Measurements from ENCODE around the gene EMP1.

The EMP1 gene

DNA sequence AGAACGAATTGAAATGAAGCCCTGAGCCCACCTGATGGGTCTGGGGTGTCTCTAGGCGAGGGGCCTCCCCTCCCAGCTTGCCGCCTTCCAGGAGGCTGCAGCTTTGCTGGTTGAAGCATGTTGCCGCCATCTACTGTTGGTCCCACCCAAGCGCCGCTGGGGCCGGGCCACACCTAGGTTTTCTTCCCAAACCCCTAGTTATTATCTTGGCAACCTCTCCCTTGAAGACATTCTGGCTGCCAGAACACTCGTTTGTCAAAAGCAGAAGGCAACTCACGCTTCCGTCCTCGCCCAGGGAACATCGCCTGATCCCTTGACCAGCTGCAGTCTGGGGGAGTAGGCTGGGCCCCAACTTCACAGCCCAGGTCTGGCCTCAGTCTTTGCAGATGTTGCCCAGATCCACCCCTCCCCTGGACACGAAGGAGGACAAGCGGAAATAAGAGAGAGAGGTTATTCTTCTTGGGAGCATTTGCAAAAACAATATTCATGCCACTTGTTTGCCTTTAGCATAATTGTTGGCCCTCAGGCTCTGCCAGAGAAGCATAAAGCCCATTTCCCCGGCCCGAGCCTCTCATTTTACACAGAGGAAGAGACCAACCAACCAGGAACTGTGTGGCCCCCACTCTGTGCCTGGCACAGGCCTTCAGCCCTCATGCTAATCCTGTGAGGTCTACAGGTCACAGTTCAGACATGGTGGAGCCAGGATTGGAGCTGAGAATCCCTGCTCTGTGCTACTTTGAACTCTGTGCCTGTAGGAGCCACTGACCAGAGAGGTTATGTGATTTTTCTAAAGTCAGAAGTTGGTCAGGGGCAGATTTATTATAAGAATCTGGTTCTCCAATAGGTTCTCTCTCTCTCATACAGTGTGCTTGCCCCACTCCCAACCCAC lies 6.8 kb downstream of the EMP1 start:
- Mint-ChIP-seq H3K27me3 (no peaks in the 10 kb centered on the region), H3K9me3 (no peaks in the 10 kb centered on the region), H3K27ac (no peak overlapping the region), H3K4me3 (no peak overlapping the region), H3K4me1 (peaks cover 15% of the 10 kb centered on the region), H3K36me3 (no peaks in the 10 kb centered on the region)

DNA sequence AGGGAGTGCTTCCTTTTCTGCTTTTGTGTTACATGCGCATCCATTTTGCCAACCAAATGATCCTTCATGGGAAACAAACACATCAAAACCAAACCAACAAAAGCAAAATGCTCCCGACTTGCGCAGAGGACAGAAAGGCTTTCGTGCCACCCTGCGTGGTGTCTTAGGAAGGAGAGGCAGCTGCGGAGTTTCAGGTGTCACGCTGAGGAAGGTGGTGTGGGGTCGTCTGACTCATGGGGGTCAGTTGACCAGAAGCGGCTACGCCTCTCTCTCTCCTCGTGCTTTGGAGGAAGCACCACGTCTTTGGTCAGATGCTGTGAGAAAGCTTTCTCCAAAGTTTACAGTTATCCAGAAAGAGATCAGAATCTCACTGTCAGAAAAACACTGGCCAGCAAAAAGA lies 7.9 kb downstream of the EMP1 start:
- no peak overlapping the region for H3K4me3 Mint-ChIP-seq
- H3K36me3 Mint-ChIP-seq = no peaks in the 10 kb centered on the region
- no peak overlapping the region for H3K27ac Mint-ChIP-seq
- no peaks in the 10 kb centered on the region for H3K27me3 Mint-ChIP-seq
- H3K9me3 Mint-ChIP-seq = no peaks in the 10 kb centered on the region
- peaks cover 15% of the 10 kb centered on the region for H3K4me1 Mint-ChIP-seq

DNA sequence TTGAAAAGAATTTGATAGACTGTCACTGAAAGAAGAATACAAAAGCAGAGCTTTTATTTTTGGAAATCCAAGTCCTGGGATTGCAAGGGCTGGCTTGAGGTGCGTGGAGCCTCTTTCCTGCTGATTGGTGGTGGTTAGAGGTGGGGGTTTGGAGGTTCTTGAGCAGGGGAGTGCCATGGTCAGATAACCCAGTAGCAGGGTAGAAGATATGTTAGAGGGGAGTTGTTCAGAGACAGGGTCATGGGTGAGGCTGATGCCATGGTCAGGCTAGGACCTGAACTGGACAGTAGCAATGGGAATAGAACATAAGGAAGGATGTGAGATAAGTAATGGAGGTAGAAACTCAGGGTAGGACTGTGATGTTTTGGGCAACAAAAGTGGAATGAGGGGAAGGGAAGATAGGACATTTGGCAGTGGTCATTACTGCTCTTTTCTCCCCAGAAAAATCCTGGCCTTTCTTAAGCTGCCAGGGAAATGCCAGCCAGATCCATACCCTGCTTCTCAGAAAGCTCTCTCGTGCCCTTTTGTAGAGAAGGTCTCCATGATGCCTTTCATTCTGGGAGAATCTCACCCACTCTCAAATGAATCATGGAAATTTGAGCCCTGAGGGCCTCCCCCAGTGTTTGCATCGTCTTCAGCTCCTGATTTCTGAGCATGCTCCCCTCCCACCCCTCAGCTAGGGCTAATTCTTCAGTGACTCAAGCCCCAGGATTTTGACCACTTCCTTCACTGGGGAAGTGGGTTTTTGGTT lies 9.5 kb downstream of the EMP1 start:
- Mint-ChIP-seq H3K4me3 (no peak overlapping the region), H3K27me3 (no peaks in the 10 kb centered on the region), H3K4me1 (peaks cover 15% of the 10 kb centered on the region), H3K36me3 (no peaks in the 10 kb centered on the region), H3K9me3 (no peaks in the 10 kb centered on the region), H3K27ac (peak overlapping the region; percentile 52)

DNA sequence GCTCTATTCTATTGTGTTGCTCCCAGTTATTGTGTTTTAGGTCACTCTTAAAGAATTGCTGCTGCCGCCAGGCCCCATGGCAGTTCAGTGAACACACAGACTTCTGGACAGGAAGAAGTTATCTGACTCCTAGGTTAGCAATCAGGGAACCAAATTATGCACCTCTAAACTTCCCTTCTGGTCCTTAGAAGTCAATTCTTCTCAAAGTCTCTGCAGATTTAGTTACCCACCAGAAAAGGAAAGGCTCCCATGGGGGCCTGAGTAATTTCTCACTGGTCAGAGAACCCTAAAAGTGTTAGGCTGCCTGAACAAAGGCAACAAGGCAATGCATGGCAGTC lies 10.0 kb downstream of the EMP1 start:
- H3K4me1 Mint-ChIP-seq = peaks cover 17% of the 10 kb centered on the region
- no peaks in the 10 kb centered on the region for H3K9me3 Mint-ChIP-seq
- no peaks in the 10 kb centered on the region for H3K36me3 Mint-ChIP-seq
- H3K4me3 Mint-ChIP-seq = no peak overlapping the region
- H3K27me3 Mint-ChIP-seq = no peaks in the 10 kb centered on the region
- H3K27ac Mint-ChIP-seq = peak overlapping the region; percentile 26

GRCh38 chr12:13208533-13209435 lies 12.3 kb downstream of the EMP1 start:
- Mint-ChIP-seq H3K4me1 (peaks cover 22% of the 10 kb centered on the region), H3K4me3 (no peak overlapping the region), H3K27ac (no peak overlapping the region), H3K27me3 (no peaks in the 10 kb centered on the region), H3K9me3 (no peaks in the 10 kb centered on the region), H3K36me3 (no peaks in the 10 kb centered on the region)

DNA sequence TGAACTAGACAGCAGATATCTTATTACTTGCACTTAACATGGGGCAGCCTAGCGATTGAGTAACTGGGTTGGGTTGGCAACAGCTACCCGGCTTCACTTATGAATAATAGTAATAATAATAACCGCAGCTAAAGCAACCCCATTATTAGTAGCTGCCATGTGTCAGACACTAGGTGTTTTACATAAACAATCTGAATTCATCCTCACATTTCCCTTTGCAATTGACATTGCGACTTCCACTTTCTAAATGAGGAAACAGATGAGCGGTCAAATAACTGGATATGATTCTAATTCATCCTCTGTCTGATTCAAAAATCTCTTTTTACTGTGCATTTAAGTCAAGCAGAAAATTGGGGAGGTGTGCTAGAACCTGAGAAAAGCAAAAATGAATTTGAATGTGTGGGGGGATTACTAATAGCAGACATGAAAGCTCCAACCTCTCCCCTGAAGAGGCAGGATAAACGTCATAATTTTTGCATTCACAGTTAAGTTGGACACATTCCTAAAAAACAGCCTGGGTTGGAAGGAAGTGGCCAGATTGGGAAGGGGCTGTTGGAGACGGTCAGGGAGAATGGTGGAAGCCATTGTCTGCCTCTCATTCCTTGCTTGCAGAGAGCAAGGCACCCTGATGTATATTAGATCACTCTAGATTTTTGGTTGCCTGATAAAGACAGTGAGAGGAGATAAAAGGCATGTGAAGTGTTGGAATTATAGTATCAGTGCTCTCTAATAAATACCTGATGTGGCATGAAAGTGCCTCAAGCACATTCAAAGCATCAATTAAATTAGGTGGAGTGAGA lies 13.1 kb downstream of the EMP1 start:
- Mint-ChIP-seq H3K27me3 (no peaks in the 10 kb centered on the region), H3K9me3 (no peaks in the 10 kb centered on the region), H3K4me1 (peaks cover 22% of the 10 kb centered on the region), H3K27ac (no peak overlapping the region), H3K36me3 (no peaks in the 10 kb centered on the region), H3K4me3 (no peak overlapping the region)

GRCh38 chr12:13210236-13211190 lies 14.0 kb downstream of the EMP1 start:
- no peaks in the 10 kb centered on the region for H3K27me3 Mint-ChIP-seq
- H3K4me1 Mint-ChIP-seq = peaks cover 21% of the 10 kb centered on the region
- no peak overlapping the region for H3K4me3 Mint-ChIP-seq
- no peaks in the 10 kb centered on the region for H3K36me3 Mint-ChIP-seq
- H3K27ac Mint-ChIP-seq = no peak overlapping the region
- no peaks in the 10 kb centered on the region for H3K9me3 Mint-ChIP-seq

DNA sequence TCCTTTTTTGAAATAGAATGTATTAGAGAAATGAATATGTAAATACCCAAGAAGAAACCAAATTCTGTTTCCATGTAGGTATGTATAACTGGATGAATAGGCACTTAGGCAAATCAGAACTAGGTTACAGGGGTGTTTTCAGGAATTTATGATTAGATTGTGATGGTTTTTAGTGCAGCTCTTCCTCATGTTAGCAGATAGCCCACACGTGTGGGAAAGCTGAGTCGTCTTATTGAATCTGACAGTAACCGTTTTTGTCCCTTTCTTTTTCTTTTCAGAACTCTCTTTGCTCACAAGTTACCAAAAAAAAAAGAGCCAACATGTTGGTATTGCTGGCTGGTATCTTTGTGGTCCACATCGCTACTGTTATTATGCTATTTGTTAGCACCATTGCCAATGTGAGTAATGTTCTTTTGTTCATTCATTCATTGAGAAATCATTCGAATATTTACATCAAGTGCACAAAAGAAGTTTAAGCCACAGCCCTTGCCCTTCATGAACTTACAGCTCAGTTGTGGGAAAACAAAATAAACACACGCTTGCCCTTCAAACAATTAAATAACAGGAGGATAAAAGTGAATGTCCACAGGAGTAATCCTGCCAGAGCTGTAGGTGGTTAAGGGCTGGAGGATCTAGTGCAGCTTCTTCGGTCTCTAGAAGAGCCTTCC lies 14.8 kb downstream of the EMP1 start:
- Mint-ChIP-seq H3K4me1 (peaks cover 14% of the 10 kb centered on the region), H3K27ac (peak overlapping the region; percentile 79), H3K4me3 (no peak overlapping the region), H3K27me3 (no peaks in the 10 kb centered on the region), H3K36me3 (peaks cover 2% of the 10 kb centered on the region), H3K9me3 (no peaks in the 10 kb centered on the region)

DNA sequence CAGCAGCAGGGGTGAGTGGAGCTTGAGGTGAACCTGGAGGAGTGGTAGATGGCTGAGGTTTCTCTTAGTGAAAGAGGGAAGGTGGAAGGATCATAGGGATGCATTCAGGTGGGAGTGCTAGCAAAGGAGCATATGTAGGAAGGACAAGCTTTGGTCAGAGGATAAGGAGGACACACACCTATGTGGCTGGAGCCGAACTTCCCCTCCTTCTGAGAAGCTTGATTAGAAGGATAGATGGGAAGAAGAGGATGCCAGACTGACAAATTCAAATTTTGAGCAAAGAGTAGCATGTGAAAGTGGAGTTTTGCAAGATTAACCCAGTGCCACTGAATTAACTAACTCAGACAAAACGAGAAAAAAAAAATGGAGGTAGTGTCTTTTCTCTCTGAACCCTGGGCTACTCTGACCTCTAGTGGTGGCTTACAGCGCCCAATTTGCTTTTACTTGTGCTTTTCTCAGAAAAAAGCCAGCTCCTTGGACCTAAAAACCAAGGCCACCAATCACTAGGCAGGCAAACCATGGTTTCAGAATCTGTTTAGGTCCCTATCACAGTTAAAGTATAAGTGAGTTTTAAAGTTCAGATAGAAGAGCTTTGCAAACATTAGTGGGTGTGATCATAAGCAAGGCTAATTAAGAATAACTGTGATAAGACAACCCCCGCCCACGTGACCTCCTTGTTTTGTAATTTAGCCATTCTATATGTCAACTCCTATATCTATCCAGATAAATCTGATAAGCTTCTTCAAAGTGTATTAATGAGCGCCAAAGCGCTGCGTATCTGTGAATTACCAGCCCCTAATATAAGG lies 15.5 kb downstream of the EMP1 start:
- H3K27ac Mint-ChIP-seq = peak overlapping the region; percentile 79
- peaks cover 2% of the 10 kb centered on the region for H3K36me3 Mint-ChIP-seq
- H3K27me3 Mint-ChIP-seq = no peaks in the 10 kb centered on the region
- peaks cover 7% of the 10 kb centered on the region for H3K4me1 Mint-ChIP-seq
- no peaks in the 10 kb centered on the region for H3K9me3 Mint-ChIP-seq
- no peak overlapping the region for H3K4me3 Mint-ChIP-seq

GRCh38 chr12:13215056-13215455 lies 18.5 kb downstream of the EMP1 start:
- H3K36me3 Mint-ChIP-seq = peaks cover 2% of the 10 kb centered on the region
- no peaks in the 10 kb centered on the region for H3K27me3 Mint-ChIP-seq
- no peak overlapping the region for H3K4me3 Mint-ChIP-seq
- no peaks in the 10 kb centered on the region for H3K9me3 Mint-ChIP-seq
- peaks cover 7% of the 10 kb centered on the region for H3K4me1 Mint-ChIP-seq
- H3K27ac Mint-ChIP-seq = no peak overlapping the region

DNA sequence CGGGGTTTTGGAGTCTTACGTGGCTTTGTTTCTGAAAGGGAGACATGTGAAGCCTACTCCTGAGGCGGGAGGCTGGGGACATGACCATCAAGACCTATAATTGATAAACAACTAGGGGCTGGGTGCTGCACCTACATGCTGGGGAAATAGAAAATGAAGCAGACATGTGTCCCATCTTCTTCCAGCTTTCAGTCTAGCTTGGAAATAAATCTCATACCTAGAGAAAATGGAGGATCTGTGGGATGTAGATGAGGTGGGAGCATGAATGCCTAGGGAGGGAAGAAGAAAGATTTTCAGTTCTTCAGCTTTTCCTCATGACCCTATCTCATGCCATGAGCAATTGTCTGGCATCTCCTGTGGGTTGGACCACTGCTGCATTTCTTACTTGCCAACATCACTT lies 22.1 kb downstream of the EMP1 start:
- peaks cover 2% of the 10 kb centered on the region for H3K36me3 Mint-ChIP-seq
- peaks cover 1% of the 10 kb centered on the region for H3K27me3 Mint-ChIP-seq
- no peak overlapping the region for H3K27ac Mint-ChIP-seq
- no peaks in the 10 kb centered on the region for H3K9me3 Mint-ChIP-seq
- H3K4me1 Mint-ChIP-seq = no peaks in the 10 kb centered on the region
- H3K4me3 Mint-ChIP-seq = no peak overlapping the region

DNA sequence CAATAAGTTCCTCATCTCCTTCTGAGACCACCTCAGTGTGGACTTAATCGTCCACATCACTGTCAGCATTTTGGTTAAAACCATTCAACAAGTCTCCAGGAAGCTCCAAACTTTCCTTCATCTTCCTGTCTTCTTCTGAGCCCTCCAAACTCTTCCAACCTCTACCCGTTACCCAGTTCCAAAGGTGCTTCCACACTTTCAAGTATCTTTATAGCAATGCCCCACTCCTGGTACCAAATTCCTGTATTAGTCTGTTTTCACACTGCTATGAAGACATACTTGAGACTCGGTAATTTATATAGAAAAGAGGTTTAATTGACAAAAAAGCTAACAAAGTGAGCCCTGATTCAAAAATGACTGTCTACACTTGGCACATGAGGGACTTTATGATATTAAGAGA lies 22.8 kb downstream of the EMP1 start:
- no peaks in the 10 kb centered on the region for H3K9me3 Mint-ChIP-seq
- H3K4me1 Mint-ChIP-seq = no peaks in the 10 kb centered on the region
- H3K36me3 Mint-ChIP-seq = peaks cover 2% of the 10 kb centered on the region
- peaks cover 5% of the 10 kb centered on the region for H3K27me3 Mint-ChIP-seq
- H3K27ac Mint-ChIP-seq = no peak overlapping the region
- no peak overlapping the region for H3K4me3 Mint-ChIP-seq

DNA sequence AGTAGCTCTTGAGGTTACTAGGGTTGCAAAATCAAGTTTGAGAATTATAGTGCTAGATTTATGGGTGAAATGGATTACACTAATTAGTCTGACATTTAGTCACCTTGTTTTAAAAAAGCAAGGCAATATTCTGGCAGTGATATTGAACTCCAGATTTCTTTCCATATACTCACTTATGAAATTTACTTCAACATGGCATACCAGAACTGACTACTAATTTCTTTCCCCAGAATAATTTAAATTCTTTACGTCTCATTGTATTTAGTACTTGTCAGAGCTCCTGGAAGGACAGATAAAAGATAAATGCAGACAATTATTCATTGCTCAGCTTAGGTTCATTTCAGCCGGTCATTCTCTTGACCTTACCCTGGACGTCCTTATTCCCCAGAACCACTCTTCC lies 24.3 kb downstream of the EMP1 start:
- H3K36me3 Mint-ChIP-seq = peaks cover 2% of the 10 kb centered on the region
- no peaks in the 10 kb centered on the region for H3K9me3 Mint-ChIP-seq
- no peak overlapping the region for H3K27ac Mint-ChIP-seq
- no peaks in the 10 kb centered on the region for H3K4me1 Mint-ChIP-seq
- H3K4me3 Mint-ChIP-seq = no peak overlapping the region
- peaks cover 10% of the 10 kb centered on the region for H3K27me3 Mint-ChIP-seq

Data from activated naive CD4-positive, alpha-beta T cell treated with anti-CD3 and anti-CD28 coated beads, Interleukin-2, amount 50 U/mL, for 24 hours (primary cell).